IPS-NIHi11 (cell line): ENCODE data around the gene DNAJC10.

Source experiments
- DNase-seq: peaks from one replicate; pipeline ENCODE4 v3.0.0; 2012; ENCODE audit warnings: mixed read lengths, low spot score

Gene DNAJC10

DNA sequence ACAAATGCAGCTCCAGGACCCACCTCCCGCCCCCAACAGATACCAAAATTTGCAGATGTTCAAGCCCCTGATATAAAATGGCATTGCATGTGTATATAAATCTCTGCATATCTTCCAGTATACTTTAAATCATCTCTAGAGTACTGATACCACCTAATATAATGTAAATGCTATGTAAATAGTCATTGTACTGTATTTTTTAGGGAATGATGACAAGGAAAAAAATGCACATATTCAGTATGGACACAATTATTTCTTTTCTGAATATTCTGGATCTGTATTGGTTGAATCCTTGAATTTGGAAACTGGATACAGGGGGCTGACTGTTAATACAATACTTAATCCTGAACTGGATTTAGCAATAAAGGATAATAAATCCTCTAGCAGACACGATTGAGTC is 82.7 kb downstream of the DNAJC10 start:
- DNase-seq = no peak

DNA sequence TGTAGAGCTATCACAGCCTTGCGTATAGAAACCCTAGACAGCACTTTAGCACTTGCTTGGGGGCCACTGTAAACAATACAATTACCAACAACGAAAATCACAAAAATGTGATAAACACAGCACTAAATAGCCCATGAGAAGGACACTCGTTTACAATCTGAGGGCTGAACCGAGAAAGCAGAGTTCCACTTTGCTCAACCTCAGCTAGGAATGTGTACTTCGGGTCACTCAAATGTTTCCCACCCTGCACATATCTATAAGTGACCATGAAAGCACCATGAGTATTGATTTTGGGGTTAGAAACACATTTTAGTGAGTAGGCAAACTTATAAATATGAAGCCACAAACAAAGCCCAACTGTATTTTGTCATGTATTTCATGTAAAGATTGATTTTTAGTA is 88.1 kb downstream of the DNAJC10 start:
- DNase-seq = no peak

DNA sequence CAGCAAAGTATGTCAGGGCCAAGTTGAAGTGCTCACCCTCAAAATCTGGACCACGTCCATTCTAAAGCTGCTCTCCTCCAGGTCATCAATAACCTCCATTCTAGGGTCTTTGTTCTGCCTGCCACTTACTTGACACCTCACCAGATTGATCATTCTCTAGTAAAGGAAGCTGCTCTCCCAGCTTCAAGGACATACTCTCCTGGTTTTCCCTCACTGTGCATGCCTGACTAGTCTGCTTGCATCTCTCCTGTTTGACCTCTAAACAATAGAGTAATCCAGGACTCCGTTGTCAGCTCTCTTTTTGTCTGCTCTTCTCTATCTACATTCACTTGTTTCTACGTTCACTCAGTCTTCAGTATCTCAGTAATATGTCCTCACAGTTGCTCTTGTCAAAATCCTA is 91.3 kb downstream of the DNAJC10 start:
- no peak for DNase-seq

DNA sequence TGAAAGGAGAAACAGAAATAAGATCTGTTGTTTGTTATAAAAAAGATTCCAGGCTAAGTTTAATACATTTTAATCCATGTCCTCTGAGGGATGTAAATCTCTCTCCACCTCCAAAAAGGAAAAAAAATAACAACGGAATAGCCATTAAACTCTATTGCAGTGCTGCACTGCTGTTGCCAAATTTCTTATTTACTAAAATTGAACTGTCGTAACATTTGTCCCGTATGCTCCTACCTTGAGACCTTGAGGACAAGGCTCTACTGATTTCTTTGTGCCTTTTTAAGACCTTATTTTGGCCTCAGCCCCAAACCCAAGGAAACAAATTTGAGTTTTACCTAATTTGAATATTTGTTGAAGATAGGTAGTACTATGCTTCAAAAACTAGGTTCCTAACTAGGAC is 94.0 kb downstream of the DNAJC10 start:
- no peak for DNase-seq

DNA sequence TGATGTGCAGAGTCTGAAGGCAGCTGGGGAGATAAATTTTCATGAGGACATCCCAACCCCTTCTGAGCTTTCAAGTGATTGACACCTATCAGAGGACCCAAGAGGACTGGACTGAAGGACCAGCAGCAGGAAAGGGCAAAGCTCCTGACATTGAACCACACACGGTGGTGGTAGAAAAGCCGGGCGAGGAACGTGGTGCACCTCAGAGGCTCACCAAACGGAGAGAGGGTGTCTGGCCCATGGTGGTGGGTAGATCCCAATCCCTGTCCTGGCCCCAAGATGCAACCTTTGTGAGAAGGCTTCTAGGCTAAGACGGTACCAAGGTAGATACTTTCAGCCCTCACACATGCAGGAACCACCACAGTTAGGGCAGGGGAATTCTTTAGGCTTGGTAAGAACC is 98.3 kb downstream of the DNAJC10 start:
- DNase-seq = no peak

DNA sequence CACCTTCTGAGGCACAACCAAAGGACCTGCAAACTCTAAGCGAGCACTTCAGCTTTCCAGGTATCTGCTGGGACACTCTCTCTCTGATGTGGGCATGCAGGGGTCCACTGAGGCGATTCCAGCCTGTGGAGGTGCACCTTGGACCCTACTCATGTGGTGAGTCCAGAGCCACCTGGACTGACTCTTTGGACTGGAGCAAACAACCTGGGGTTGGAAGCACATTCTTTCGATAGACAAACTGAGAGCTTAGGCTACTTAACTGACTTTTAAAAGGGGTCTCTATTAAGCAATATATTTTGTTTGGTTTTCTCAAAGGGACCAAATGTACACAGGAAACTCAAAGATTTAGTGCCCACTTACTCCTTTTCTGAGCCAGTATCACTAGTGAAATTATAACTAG is 98.7 kb downstream of the DNAJC10 start:
- no peak for DNase-seq

DNA sequence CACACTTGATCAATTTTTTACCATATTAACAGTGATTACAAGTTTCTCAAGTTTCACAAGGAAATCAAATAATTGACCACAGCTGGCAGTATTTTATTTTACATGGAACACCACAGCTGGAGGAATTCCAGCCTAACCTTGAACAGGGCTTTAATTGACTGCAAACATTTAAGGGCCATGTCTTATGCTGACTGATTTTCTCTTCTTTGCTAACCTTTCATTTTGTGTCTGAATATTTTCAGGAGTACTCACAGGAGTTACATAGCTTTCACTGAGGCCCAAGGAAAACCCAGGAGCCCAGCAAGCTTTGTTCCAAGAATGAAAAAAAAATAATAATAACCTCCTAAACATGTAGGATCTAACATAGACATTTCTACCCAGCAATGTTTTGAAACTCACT is 100.8 kb downstream of the DNAJC10 start:
- no peak for DNase-seq

DNA sequence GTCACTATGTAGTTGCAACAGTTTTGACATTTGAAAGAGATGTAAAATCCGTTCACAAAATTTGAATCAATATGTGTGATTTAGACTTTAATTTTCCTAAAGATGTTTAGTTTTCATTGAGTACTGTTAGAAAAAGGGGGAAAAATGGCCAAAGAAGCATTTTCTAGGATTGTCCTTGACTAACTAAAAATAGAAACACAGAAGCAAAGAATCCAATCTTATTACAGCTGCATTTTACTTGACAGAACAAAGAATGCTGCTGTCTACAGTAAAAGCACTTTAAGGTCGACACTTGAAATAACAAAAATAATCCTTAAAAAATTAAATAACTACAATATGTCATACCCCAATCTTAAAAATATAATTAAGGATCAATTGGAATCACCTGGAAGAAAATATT is 101.5 kb downstream of the DNAJC10 start:
- DNase-seq = no peak

DNA sequence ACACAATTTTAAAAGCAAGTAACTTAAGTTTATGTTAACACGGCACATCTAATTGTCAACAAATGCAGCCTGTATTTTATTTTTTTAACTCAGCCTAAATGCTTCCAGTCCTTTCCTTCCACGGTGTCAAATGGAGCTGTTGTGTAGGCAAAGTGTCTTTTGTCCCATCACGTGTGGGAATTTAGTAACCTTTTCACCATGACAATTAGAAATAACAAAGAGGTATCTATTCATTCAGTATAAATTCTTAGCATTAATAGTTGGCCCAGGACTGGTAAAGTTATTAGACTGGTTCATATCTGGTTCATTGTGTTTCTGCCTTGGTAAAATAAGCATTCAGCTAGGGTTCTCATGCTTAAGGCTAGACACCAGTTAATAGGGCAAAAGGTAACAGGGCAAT is 102.4 kb downstream of the DNAJC10 start:
- DNase-seq = no peak

DNA sequence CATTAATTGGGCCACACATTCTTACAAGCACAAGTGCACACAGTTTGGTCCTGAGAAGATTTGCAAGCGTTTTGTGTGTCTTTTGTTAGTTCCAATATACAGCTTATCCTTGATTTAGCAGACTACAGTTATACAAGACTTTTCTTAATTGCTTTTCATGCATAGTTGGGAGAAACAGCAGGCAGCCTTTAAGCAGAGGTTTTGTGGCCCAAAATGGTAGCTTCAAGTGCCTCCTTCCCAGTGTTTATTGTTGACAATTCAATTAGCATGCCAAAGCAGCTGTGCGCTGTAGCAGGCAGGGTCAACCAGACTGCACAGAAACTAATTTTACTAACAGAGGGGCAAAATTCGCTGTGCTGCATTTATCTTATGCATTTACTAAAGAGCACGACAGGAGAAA is 102.9 kb downstream of the DNAJC10 start:
- DNase-seq = peak; percentile 52

DNA sequence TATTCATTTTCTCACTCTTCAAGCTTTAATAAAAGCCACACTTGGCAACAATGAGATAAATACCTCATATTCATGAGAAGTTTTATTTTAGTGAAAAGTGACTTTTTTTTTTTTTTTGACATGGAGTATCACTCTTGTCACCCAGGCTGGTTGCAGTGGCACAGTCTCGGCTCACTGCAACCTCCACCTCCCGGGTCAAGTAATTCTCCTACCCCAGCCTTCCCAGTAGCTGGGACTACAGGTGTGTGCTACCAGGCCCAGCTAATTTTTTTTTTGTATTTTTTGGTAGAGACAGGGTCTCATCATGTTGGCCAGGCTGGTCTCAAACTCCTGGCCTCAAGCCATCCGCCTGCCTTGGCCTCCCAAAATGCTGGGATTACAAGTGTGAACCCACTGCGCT is 103.4 kb downstream of the DNAJC10 start:
- no peak for DNase-seq

DNA sequence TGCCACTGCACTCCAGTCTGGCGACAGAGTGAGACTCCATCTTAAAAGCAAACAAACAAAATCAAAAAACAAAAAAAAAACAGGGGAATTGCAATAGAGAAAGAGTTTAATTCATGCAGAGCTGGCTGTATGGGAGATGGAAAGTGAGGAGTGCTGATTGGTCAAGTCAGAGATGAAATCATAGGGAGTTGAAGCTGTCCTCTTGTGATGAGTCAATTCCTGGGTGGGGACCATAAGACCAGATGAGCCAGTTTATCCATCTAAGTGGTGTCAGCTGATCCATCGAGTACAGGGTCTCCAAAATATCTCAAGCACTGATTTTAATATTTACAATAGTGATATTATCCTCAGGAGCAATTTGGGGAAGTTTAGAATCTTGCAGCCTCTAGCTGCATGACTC is 105.1 kb downstream of the DNAJC10 start:
- no peak for DNase-seq

DNA sequence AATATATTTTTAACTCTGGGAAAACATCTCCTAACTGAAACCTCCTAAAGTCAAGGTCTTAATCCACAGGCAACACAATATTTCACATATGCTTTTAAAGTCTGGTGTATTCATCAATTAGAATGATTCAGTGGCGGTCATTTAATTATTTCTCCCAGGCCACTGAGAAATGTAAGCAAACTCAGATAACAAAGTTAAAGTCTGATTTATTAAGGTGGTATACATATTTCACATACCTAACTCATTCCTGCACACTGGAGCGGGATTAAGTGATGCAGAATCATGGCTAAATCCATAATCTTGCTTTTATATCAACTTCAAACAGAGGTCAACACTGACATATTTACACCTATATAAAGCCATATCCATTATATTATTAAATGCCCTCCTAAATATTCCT is 106.7 kb downstream of the DNAJC10 start:
- no peak for DNase-seq

DNA sequence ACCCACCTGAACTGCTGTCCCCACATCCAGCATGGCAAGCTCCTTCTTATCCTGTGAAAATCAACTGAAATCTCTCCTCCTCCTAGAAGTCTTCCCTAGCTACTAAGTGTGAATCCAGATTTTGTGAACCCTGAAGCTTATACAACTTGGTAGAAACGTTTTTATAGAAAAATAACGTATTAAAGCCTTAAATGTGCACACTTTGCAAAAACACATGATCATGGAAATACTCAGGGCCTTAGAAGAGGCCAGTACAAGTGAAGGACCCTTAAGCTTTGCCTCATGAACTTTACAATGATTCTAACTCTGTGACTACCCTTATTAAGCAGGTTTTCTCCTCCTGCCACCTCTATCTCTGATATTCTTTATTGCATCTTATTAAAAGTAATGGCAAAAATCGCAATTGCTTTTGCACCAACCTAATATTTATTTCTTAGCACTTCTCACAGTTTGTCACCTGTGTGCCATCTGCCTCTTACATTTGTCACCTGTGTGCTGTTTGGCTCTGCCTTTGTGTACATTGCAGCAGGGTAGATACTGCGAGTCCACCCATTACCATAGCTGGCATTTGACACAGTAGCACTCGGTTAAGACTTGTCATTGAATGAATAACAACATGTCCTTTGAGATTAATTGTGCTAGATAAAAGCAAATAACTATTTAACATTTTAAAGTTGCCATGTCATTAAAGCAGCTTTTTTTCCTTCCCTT is 108.2 kb downstream of the DNAJC10 start:
- no peak for DNase-seq

DNA sequence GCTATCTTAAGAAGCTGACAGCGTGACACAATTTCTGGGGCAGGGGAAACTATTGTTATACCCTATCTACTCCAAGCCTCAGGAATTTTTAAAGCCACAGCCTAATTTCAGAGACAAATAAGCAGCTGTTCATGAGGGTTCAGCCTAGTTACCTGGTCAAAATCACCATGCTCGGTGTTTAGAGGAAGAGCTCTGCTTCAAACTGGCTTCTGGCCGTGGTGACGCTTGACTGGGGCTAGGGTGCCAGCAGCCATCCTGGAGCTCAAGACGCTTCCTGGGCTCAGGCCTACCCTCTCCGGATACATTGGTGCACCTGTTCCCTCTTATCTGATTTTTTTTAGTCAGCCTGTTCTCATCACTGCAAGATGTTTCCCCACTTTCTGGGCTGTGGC is 108.7 kb downstream of the DNAJC10 start:
- DNase-seq = no peak

DNA sequence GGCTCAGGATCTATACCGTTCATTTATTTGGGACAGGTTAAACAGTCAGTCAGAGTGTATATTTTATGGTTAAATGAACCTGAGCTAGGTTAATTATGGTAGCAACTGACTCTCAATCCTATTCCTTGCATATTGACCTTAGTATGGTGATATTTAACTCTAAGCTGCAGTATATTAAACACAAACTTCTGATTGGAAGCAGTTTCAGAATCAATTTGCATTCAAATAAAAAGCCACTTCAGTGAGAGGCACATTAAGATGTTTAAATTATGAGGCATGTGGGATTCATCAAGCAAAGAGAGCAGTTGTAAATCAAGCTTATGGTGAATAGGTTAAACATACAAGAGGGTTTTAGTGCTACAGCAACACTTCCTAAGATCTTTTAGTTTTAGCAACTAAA is 110.0 kb downstream of the DNAJC10 start:
- no peak for DNase-seq

DNA sequence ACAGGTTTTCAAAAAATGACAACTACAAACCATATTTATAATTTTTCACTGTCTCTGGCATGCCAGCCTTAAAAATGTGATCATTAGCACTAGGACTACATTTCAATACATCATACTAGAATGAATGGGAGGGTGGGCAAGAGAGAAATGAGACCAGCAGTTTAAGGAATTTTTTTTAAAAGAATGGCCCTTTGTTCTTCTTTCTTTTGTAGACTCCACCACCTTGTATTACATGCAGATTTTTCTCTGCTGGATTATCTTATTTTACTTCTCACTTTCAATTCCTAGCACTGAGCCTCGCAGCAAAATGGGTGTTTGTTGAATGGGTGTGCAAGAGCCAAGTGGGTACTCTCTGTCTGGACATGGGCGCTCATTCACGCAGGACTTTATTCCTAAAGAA is 110.4 kb downstream of the DNAJC10 start:
- DNase-seq = no peak

DNA sequence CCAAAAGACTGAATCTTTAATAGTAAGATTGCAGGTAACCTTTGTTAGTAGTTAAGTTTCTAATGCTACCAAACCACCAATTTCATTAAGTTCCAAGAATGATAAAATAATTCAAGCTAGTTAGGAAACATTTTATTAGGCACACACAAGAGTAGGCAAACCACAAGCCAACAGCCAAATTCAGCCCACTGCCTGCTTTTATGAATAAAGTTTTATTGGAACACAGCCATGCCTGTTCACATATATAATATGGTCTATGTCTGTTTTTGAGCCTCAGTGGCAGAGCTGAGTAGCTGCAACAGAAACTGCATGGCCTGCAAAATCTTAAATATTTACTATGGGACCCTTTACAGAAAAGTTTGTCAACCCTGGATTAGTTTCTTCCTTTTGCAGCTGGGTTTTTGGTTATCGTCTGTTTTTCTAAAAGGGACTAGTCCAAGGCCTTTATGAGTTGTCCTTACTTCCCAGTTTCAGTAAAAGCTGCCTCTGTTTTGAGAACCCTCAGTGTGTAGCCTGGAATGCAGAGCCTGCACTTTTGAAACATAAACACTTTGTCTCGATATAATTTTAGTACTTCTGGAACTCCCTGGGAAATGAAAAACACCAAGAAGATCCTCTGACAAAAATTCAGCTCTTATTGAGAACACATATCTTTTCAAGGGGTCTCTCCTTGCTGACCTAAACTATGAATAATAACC is 111.3 kb downstream of the DNAJC10 start:
- no peak for DNase-seq

DNA sequence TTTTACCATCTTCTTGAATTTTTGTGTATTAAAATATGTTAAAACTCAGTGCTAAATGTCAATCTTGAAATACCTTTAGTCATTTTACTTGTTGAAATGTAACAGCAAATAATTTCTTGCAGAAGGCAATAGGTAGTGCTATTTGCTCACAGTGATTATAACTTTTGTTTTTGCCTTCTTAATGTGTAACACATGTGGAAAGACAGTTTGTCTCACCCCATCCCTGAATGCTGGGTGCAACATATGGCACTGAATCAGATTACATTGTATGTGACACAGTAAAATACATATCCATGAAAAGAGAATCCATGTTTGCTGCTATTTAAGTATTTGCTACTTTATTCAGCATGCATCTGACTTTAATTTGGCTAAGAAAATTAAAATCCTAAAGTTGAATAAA is 115.0 kb downstream of the DNAJC10 start:
- DNase-seq = no peak

DNA sequence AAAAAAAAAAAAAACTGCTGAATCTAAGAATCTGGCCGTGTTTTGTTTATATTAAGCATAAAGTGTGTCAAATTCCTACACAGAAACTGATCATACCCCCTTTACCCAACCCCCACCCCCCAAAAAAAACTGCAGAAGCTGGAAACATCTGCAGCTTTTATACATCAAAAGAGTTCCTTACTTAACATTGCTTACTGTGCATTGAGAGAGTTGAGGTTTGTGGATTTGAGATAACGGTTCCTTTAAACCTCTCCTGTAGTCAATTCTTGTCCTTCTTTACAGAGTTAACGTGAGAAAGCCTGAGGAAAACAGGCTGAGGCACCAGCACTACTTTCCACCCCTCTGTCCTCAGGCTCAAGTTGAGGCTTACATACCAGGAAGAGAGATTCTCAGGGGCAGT is 115.9 kb downstream of the DNAJC10 start:
- DNase-seq = no peak

DNA sequence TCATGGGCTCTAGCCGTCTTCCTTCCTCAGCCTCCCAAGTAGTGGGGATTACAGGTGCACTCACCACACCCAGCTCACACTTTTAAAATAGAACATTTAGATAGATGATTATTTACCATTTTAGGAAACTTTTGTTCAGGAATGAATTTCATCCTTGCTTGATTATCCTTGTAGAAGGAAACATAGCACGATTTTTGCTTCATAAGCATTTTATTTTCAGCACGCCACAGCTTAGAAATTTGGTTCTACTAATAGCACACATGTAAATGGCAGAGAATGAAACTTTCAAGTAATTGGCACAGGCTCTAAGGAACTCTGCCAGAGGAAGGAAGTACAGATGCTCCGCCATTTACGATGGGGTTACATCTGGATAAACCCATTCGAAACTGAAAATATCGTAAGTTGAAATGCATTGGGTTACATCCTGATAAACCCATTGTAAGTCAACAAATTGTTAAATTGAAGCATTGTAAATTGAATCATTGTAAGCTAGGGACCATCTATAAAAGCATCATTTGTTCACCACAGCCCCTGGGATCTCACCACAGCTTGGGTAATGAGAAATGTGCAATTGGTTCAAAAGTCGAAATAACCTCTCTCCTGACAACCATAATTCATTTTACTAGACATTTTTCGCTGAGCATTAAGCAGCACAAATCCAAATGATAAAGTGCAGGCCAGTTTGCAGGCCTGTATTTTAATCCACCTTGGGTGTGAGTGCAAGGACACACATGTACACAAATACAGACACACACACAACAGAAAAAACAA is 117.2 kb downstream of the DNAJC10 start:
- DNase-seq = no peak

DNA sequence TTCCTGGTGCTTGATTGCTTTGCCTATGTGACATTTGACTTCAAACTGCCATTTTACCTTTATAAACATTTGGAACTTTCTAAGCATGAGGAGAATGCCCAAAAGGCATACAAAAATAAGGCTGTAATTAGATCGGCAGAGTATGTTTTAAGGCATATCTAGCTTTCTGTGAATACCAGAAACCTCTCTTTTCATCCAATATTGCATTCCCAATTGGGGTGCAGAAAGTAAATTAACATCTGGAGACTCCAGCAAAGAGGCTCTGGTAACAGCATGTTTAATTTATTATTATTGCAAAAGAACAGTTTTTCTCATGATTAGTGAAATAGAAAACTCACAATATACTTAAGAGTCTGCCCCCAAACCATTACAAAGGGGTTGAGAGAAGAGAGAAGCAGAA is 118.2 kb downstream of the DNAJC10 start:
- no peak for DNase-seq

DNA sequence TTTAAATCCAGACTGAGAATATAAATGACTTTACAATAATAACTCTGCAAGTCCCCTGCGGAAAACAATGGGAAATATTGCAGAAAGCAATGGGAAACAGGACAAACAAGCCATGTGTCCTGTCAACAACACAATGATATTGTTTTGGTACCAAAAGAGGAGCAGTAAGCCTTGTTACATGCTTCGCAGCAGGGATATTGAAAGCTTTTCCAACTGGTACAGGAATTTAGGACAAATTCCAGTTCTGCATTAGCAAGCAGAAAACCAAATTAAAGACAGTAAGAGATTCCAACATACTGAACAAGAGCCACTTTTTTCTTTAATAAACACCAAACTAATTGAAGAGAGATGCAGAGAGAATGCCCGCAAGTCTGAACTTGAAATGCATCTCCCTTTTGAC is 120.4 kb downstream of the DNAJC10 start:
- no peak for DNase-seq
